PFSK-1 (cell line): ENCODE data around the gene FFAR3.

Experiments
- POLR2AphosphoS5 ChIP-seq: IDR thresholded peaks from 2 replicates; pipeline ENCODE4 v1.6.1; 2012; ENCODE audit warnings: low read depth, mild to moderate bottlenecking, control low read depth, low read length, moderate library complexity
- REST ChIP-seq, 2 experiments: IDR thresholded peaks; 2 replicates each; pipeline versions ENCODE4 v1.6.1 to v1.8.0; 2011 to 2012; ENCODE audit warnings: low read depth in 2 of 2, low read length in 2 of 2, control low read depth in 1 of 2, inconsistent platforms in 1 of 2, mild to moderate bottlenecking in 1 of 2, moderate library complexity in 1 of 2; ENCODE audit not compliant: insufficient read depth in 1 of 2
- SIN3A ChIP-seq: IDR thresholded peaks from 2 replicates; pipeline ENCODE4 v1.6.1; 2012; ENCODE audit warnings: mild to moderate bottlenecking, low read length, moderate library complexity, borderline replicate concordance; ENCODE audit not compliant: insufficient read depth

DNA sequence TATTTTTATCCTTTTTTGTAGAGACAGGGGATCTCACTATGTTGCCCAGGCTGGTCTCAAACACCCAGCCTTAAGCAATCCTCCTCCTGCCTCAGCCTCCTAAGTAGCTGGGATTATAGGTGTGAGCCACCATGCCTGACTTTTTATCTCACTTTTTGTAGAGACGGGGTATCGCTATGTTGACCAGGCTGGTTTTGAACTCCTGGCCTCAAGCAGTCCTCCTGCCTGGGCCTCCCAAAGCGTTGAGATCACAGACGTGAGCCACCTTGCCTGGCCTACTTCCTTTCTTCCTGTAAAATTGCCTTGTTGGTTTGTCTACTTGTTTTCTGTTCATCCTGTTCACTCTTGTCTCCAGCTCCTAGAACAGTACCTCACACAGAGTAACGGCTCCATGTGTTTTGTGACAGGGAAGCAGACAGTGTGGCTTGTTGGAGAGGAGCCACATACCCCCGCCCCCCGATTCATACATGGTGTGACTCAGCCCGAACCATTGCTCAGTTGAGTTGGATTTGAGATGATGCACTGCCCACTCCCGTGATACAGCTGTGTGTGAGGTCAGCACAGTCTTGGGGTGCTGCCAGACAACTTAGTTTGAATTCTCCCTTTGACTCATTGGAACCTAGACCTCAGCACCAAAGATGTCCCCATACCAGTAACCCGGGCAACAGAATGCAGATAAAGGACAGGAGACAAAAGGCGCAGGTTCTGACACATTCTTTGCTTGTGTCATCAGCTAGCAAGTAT, 46.8 kb downstream of the FFAR3 start:
- TF ChIP-seq POLR2AphosphoS5 (no peak), SIN3A (no peak), REST (IDR thresholded peaks at IDR 0.05; ENCODE audit: insufficient read depth in 1 of 2, low read depth in 2 of 2, low read length in 2 of 2) (no peak)
